Neutrophil (primary cell): ENCODE data around the gene PSMD4.
A peak's percentile ranks its signal among the peaks of the same experiment; 100 is the strongest.

Experiments
- H3K27ac ChIP-seq: fragments of 200-600 bp; sonication (generic); 2 replicates; pipeline ENCODE4 v1.5.1; 2016; ENCODE audit warnings: mild to moderate bottlenecking, moderate library complexity
- H3K27me3 ChIP-seq: fragments of 200-600 bp; sonication (generic); 2 replicates; pipeline ENCODE4 v1.6.0; 2016; ENCODE audit warnings: mild to moderate bottlenecking
- H3K36me3 ChIP-seq: fragments of 200-600 bp; sonication (generic); 2 replicates; pipeline ENCODE4 v1.5.1; 2017
- H3K4me1 ChIP-seq, 2 experiments: fragments of 200-600 bp in 1 of 2; sonication (generic) in 1 of 2; 1 replicate in 1 of 2; 2 replicates in 1 of 2; pipeline versions ENCODE4 v1.5.1 to v1.6.1; 2013 to 2016; ENCODE audit warnings: low read depth in 1 of 2, low read length in 1 of 2, mild to moderate bottlenecking in 1 of 2, moderate library complexity in 1 of 2; ENCODE audit not compliant: control insufficient read depth in 1 of 2, insufficient read depth in 1 of 2
- H3K4me3 ChIP-seq, 2 experiments: fragments of 200-600 bp in 1 of 2; sonication (generic) in 1 of 2; 1 replicate in 1 of 2; 2 replicates in 1 of 2; pipeline ENCODE4 v1.5.1; 2013 to 2016; ENCODE audit warnings: low read depth in 1 of 2, low read length in 1 of 2, mild to moderate bottlenecking in 1 of 2, moderate library complexity in 1 of 2
- H3K9me3 ChIP-seq: fragments of 200-600 bp; sonication (generic); 2 replicates; pipeline ENCODE4 v1.5.1; 2016
- CTCF ChIP-seq: fragments of 200-600 bp; sonication (generic); IDR thresholded peaks from 2 replicates; pipeline ENCODE4 v1.5.1; 2016; ENCODE audit warnings: antibody characterized with exemption

Gene PSMD4

GRCh38 chr1:151282883-151283725, 28.6 kb downstream of the PSMD4 start:
- no peak for TF ChIP-seq CTCF
- Histone ChIP-seq H3K27ac (peak overlapping the region; percentile 98), H3K9me3 (no peaks in the 10 kb centered on the region), H3K27me3 (no peaks in the 10 kb centered on the region), H3K4me1 (peaks cover 51 to 54% of the 10 kb centered on the region in 2 experiments), H3K36me3 (peaks cover 31% of the 10 kb centered on the region), H3K4me3 (peak overlapping the region; percentile 89 to 95)

GRCh38 chr1:151284013-151284577, 29.6 kb downstream of the PSMD4 start:
- Histone ChIP-seq H3K36me3 (peaks cover 41% of the 10 kb centered on the region), H3K27ac (peak overlapping the region; percentile 98), H3K27me3 (no peaks in the 10 kb centered on the region), H3K4me3 (peak overlapping the region; percentile 89 to 95), H3K4me1 (peaks cover 41 to 44% of the 10 kb centered on the region in 2 experiments), H3K9me3 (no peaks in the 10 kb centered on the region)
- no peak for TF ChIP-seq CTCF

- H3K36me3 ChIP-seq: peaks cover 68% of the 10 kb centered on the region
- no peaks in the 10 kb centered on the region for H3K9me3 ChIP-seq
- H3K27me3 ChIP-seq: no peaks in the 10 kb centered on the region
- H3K27ac ChIP-seq: peak overlapping the region; percentile 33
- H3K4me1 ChIP-seq: peaks cover 21 to 23% of the 10 kb centered on the region in 2 experiments
- H3K4me3 ChIP-seq: no peak overlapping the region
- TF ChIP-seq CTCF: no peak
Measured at GRCh38 chr1:151286619-151287340, 32.2 kb downstream of the PSMD4 start.

GRCh38 chr1:151287341-151287699, 32.8 kb downstream of the PSMD4 start:
- no peak overlapping the region for H3K27ac ChIP-seq
- H3K27me3 ChIP-seq: no peaks in the 10 kb centered on the region
- H3K36me3 ChIP-seq: peaks cover 74% of the 10 kb centered on the region
- TF ChIP-seq CTCF: no peak
- no peaks in the 10 kb centered on the region for H3K9me3 ChIP-seq
- H3K4me3 ChIP-seq: no peak overlapping the region
- peaks cover 20 to 21% of the 10 kb centered on the region in 2 experiments for H3K4me1 ChIP-seq

GRCh38 chr1:151287767-151288500, 33.4 kb downstream of the PSMD4 start:
- no peak overlapping the region for H3K4me3 ChIP-seq
- H3K36me3 ChIP-seq: peaks cover 80% of the 10 kb centered on the region
- TF ChIP-seq CTCF: no peak

More at GRCh38 chr1:151287767-151288500, 33.4 kb downstream of the PSMD4 start:
- H3K4me1 ChIP-seq: peaks cover 19 to 20% of the 10 kb centered on the region in 2 experiments
- no peak overlapping the region for H3K27ac ChIP-seq
- H3K27me3 ChIP-seq: no peaks in the 10 kb centered on the region
- no peaks in the 10 kb centered on the region for H3K9me3 ChIP-seq
